SK-N-SH (cell line): Measurements from ENCODE around the gene NOMO2.
"Not testable (repeated sequence)": the region's sequence is repeated elsewhere in the genome, so short reads cannot be mapped to it uniquely, and the experiment has no call there.

ENCODE experiments used
- CHD2 ChIP-seq: fragments of 150-350 bp; IDR thresholded peaks from 2 replicates; pipeline ENCODE4 v1.6.1; 2018; ENCODE audit warnings: low read length; ENCODE audit not compliant: partially characterized antibody
- FOXJ3 ChIP-seq: sonication (generic); formaldehyde crosslinking; IDR thresholded peaks from 2 replicates; pipeline ENCODE4 v1.5.1; 2020; ENCODE audit warnings: mild to moderate bottlenecking, missing genetic modification reagents
- POLR2AphosphoS5 ChIP-seq: IDR thresholded peaks from 2 replicates; pipeline ENCODE4 v1.6.1; 2012; ENCODE audit warnings: low read depth, low read length
- RFX5 ChIP-seq: IDR thresholded peaks from 2 replicates; pipeline ENCODE4 v1.6.1; 2012; ENCODE audit warnings: mild to moderate bottlenecking, improper control_type of control experiment, low read length
- YY1 ChIP-seq: IDR thresholded peaks from 2 replicates; pipeline ENCODE4 v1.4.0; 2012; ENCODE audit warnings: low read depth, mild to moderate bottlenecking
- TF ChIP-seq, protein P1 (sequence below): fragments of 200-600 bp; sonication (generic); IDR thresholded peaks from 2 replicates; pipeline ENCODE4 v1.6.1; 2017; ENCODE audit warnings: antibody characterized with exemption, mild to moderate bottlenecking, moderate library complexity

- not testable (repeated sequence) for TF ChIP-seq FOXJ3, CHD2, YY1, RFX5, POLR2AphosphoS5
- TF ChIP-seq, protein P1, sequence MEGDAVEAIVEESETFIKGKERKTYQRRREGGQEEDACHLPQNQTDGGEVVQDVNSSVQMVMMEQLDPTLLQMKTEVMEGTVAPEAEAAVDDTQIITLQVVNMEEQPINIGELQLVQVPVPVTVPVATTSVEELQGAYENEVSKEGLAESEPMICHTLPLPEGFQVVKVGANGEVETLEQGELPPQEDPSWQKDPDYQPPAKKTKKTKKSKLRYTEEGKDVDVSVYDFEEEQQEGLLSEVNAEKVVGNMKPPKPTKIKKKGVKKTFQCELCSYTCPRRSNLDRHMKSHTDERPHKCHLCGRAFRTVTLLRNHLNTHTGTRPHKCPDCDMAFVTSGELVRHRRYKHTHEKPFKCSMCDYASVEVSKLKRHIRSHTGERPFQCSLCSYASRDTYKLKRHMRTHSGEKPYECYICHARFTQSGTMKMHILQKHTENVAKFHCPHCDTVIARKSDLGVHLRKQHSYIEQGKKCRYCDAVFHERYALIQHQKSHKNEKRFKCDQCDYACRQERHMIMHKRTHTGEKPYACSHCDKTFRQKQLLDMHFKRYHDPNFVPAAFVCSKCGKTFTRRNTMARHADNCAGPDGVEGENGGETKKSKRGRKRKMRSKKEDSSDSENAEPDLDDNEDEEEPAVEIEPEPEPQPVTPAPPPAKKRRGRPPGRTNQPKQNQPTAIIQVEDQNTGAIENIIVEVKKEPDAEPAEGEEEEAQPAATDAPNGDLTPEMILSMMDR, result not testable (repeated sequence)
Measured at GRCh38 chr16:18575945-18576344, 14.0 kb upstream of the NOMO2 start.
